ENCODE measurements around the gene NDUFC2.
"Not testable (repeated sequence)": the region's sequence is repeated elsewhere in the genome, so short reads cannot be mapped to it uniquely, and the experiment has no call there.

The NDUFC2 gene

GRCh38 chr11:78046486-78046854 is 33.2 kb downstream of the NDUFC2 start:
- Histone ChIP-seq H4K20me1 (ENCODE audit: insufficient read depth) (no peaks in the 10 kb centered on the region), H2AFZ (ENCODE audit: low read depth) (peak overlapping the region; percentile 95), H3K4me2 (peak overlapping the region; percentile 89; the same call in 1 of the 2 replicates), H3K27me3 (ENCODE audit: insufficient read depth, low read depth) (no peaks in the 10 kb centered on the region), H3K79me2 (ENCODE audit: insufficient read depth, low read depth) (no peaks in the 10 kb centered on the region), H3K4me3 (IDR thresholded peaks at IDR 0.05; ENCODE audit: insufficient read depth, low read depth, low read length) (no peak overlapping the region), H3K36me3 (ENCODE audit: insufficient read depth) (no peaks in the 10 kb centered on the region), H3K4me1 (ENCODE audit: low read depth, poor library complexity, severe bottlenecking) (peaks cover 15% of the 10 kb centered on the region), H3K27ac (no peak overlapping the region), H3K9ac (no peak overlapping the region)
- peak; percentile 29 for TF ChIP-seq CTCF (conservative IDR thresholded peaks at IDR 0.05; ENCODE audit: low read depth, low read length)

- H2AFZ ChIP-seq (ENCODE audit: low read depth) = peak overlapping the region; percentile 95
- H4K20me1 ChIP-seq (ENCODE audit: insufficient read depth) = no peaks in the 10 kb centered on the region
- peak overlapping the region; percentile 46; the same call in 1 of the 2 replicates for H3K9ac ChIP-seq
- H3K36me3 ChIP-seq (ENCODE audit: insufficient read depth) = no peaks in the 10 kb centered on the region
- peak overlapping the region; percentile 89 for H3K4me2 ChIP-seq
- peaks cover 15% of the 10 kb centered on the region for H3K4me1 ChIP-seq (ENCODE audit: low read depth, poor library complexity, severe bottlenecking)
- H3K79me2 ChIP-seq (ENCODE audit: insufficient read depth, low read depth) = no peaks in the 10 kb centered on the region
- H3K27me3 ChIP-seq (ENCODE audit: insufficient read depth, low read depth) = no peaks in the 10 kb centered on the region
- H3K27ac ChIP-seq = no peak overlapping the region
- TF ChIP-seq CTCF (conservative IDR thresholded peaks at IDR 0.05; ENCODE audit: low read depth, low read length) = peak; percentile 98
- no peak overlapping the region for H3K4me3 ChIP-seq (IDR thresholded peaks at IDR 0.05; ENCODE audit: insufficient read depth, low read depth, low read length)
Measured at GRCh38 chr11:78045851-78046485, 33.7 kb downstream of the NDUFC2 start.

- TF ChIP-seq CTCF (conservative IDR thresholded peaks at IDR 0.05; ENCODE audit: low read depth, low read length) = no peak
- no peak overlapping the region for H2AFZ ChIP-seq (ENCODE audit: low read depth)
Measured at GRCh38 chr11:78044706-78045105, 35.0 kb downstream of the NDUFC2 start.

GRCh38 chr11:78041843-78042440 is 37.7 kb downstream of the NDUFC2 start:
- Histone ChIP-seq H3K4me3 (IDR thresholded peaks at IDR 0.05; ENCODE audit: insufficient read depth, low read depth, low read length) (no peak overlapping the region), H3K4me1 (ENCODE audit: low read depth, poor library complexity, severe bottlenecking) (peaks cover 34% of the 10 kb centered on the region), H3K27ac (no peak overlapping the region), H4K20me1 (ENCODE audit: insufficient read depth) (no peaks in the 10 kb centered on the region), H2AFZ (ENCODE audit: low read depth) (no peak overlapping the region), H3K79me2 (ENCODE audit: insufficient read depth, low read depth) (no peaks in the 10 kb centered on the region), H3K9ac (no peak overlapping the region), H3K27me3 (ENCODE audit: insufficient read depth, low read depth) (no peaks in the 10 kb centered on the region), H3K36me3 (ENCODE audit: insufficient read depth) (no peaks in the 10 kb centered on the region), H3K4me2 (no peak overlapping the region)
- no peak for TF ChIP-seq CTCF (conservative IDR thresholded peaks at IDR 0.05; ENCODE audit: low read depth, low read length)

More at GRCh38 chr11:78044706-78045105, 35.0 kb downstream of the NDUFC2 start:
- Histone ChIP-seq H3K27ac (no peak overlapping the region), H3K9ac (no peak overlapping the region), H3K27me3 (ENCODE audit: insufficient read depth, low read depth) (no peaks in the 10 kb centered on the region), H3K4me1 (ENCODE audit: low read depth, poor library complexity, severe bottlenecking) (peaks cover 23% of the 10 kb centered on the region), H3K79me2 (ENCODE audit: insufficient read depth, low read depth) (no peaks in the 10 kb centered on the region), H3K36me3 (ENCODE audit: insufficient read depth) (no peaks in the 10 kb centered on the region), H3K4me2 (no peak overlapping the region), H4K20me1 (ENCODE audit: insufficient read depth) (no peaks in the 10 kb centered on the region), H3K4me3 (IDR thresholded peaks at IDR 0.05; ENCODE audit: insufficient read depth, low read depth, low read length) (no peak overlapping the region)

GRCh38 chr11:78041380-78041719 is 38.3 kb downstream of the NDUFC2 start:
- H3K79me2 ChIP-seq (ENCODE audit: insufficient read depth, low read depth); H4K20me1 ChIP-seq (ENCODE audit: insufficient read depth); H3K36me3 ChIP-seq (ENCODE audit: insufficient read depth); H3K4me3 ChIP-seq (IDR thresholded peaks at IDR 0.05; ENCODE audit: insufficient read depth, low read depth, low read length); H3K4me2 ChIP-seq; H3K27me3 ChIP-seq (ENCODE audit: insufficient read depth, low read depth); H2AFZ ChIP-seq (ENCODE audit: low read depth); H3K9ac ChIP-seq; H3K27ac ChIP-seq: not testable (repeated sequence)
- H3K4me1 ChIP-seq (ENCODE audit: low read depth, poor library complexity, severe bottlenecking) = peaks cover 30% of the 10 kb centered on the region
